Measurements from ENCODE around the gene MYO1D. TPM values are rescaled to one million over a fixed set of nuclear protein-coding genes. Genes with fewer than 3 reads are reported as not detected.

MYO1D gene
- total RNA-seq, 2 donors from 2014 or later = 21.4 to 48.3 TPM

GRCh38 chr17:32684087-32684958, 192.6 kb downstream of the MYO1D start:
- WGBS, 2 donors = 95 to 97% methylated on average over 13 to 15 of the region's 16 CpGs
- no peak overlapping the region for H3K27ac ChIP-seq

GRCh38 chr17:32673964-32674363, 203.0 kb downstream of the MYO1D start:
- H3K4me1 ChIP-seq = peaks cover 5% of the 10 kb centered on the region
- 82 to 84% methylated on average over 3 of the region's 3 CpGs for WGBS, 2 donors
- no peaks in the 10 kb centered on the region for H3K9me3 ChIP-seq
- no peak overlapping the region for H3K27ac ChIP-seq
- H3K36me3 ChIP-seq (replicated peaks in 1 of 2; ENCODE audit: insufficient read depth in 1 of 2, low read depth in 2 of 2) = no peaks in the 10 kb centered on the region
- TF ChIP-seq POLR2A (IDR thresholded peaks at IDR 0.05) = no peak
- TF ChIP-seq CTCF (IDR thresholded peaks at IDR 0.05) = no peak
- no peak overlapping the region for H3K4me3 ChIP-seq
- intact Hi-C loops (cut with DNase I) = no loop called here
- DNase-seq = no peak
- H3K27me3 ChIP-seq = no peaks in the 10 kb centered on the region
- no peak for ATAC-seq

More at GRCh38 chr17:32684087-32684958, 192.6 kb downstream of the MYO1D start:
- intact Hi-C loops (cut with DNase I) = no loop called here
- Histone ChIP-seq H3K4me1 (no peaks in the 10 kb centered on the region), H3K27me3 (no peaks in the 10 kb centered on the region), H3K9me3 (no peaks in the 10 kb centered on the region), H3K4me3 (no peak overlapping the region), H3K36me3 (replicated peaks in 1 of 2; ENCODE audit: insufficient read depth in 1 of 2, low read depth in 2 of 2) (no peaks in the 10 kb centered on the region)
- ATAC-seq (no peak), DNase-seq (no peak)
- TF ChIP-seq CTCF (IDR thresholded peaks at IDR 0.05) = no peak
- TF ChIP-seq POLR2A (IDR thresholded peaks at IDR 0.05) = no peak

GRCh38 chr17:32672711-32673110, 204.2 kb downstream of the MYO1D start:
- no peak for TF ChIP-seq CTCF (IDR thresholded peaks at IDR 0.05)
- no peak for TF ChIP-seq POLR2A (IDR thresholded peaks at IDR 0.05)
- WGBS, 2 donors = 48 to 88% methylated on average over 1 of the region's 1 CpG
- Histone ChIP-seq H3K4me1 (peaks cover 5% of the 10 kb centered on the region), H3K27ac (no peak overlapping the region), H3K36me3 (replicated peaks in 1 of 2; ENCODE audit: insufficient read depth in 1 of 2, low read depth in 2 of 2) (no peaks in the 10 kb centered on the region), H3K27me3 (no peaks in the 10 kb centered on the region), H3K9me3 (no peaks in the 10 kb centered on the region), H3K4me3 (no peak overlapping the region)
- intact Hi-C loops (cut with DNase I) = no loop called here
- no peak for ATAC-seq
- DNase-seq = no peak

- no peak for ATAC-seq
Observed at GRCh38 chr17:32671896-32672295, 205.0 kb downstream of the MYO1D start.

More at GRCh38 chr17:32671896-32672295, 205.0 kb downstream of the MYO1D start:
- TF ChIP-seq CTCF (IDR thresholded peaks at IDR 0.05) (no peak), POLR2A (IDR thresholded peaks at IDR 0.05) (no peak)
- Histone ChIP-seq H3K27me3 (no peaks in the 10 kb centered on the region), H3K4me3 (no peak overlapping the region), H3K4me1 (peaks cover 5% of the 10 kb centered on the region), H3K36me3 (replicated peaks in 1 of 2; ENCODE audit: insufficient read depth in 1 of 2, low read depth in 2 of 2) (no peaks in the 10 kb centered on the region), H3K27ac (no peak overlapping the region), H3K9me3 (no peaks in the 10 kb centered on the region)
- peak; percentile 17 to 63 (median 40) for DNase-seq
- WGBS, 2 donors = 41 to 61% methylated on average over 1 of the region's 1 CpG
- intact Hi-C loops (cut with DNase I) = no loop called here

Data from body of pancreas (tissue), 4 donors.